SK-N-SH (cell line): Measurements from ENCODE around the gene PPP1R1A. TPM values are rescaled to one million over a fixed set of nuclear protein-coding genes. Genes with fewer than 3 reads are reported as not detected.

Source experiments
- CTCF ChIA-PET: fragments of 300-600, 350-600 bp; formaldehyde crosslinking; extraction: SDS; loops from one replicate; lab custom pipeline; 2021; lab: Yijun Ruan, JAX
- POLR2A ChIA-PET: fragments of 350-600 bp; sonication (Branson Sonifier 250); formaldehyde crosslinking; extraction: SDS; loops from one replicate; lab custom pipeline; 2020; ENCODE audit warnings: antibody characterized with exemption, inconsistent platforms; lab: Yijun Ruan, JAX
- DNase-seq: peaks from one replicate; pipeline ENCODE4 v3.0.0; 2012
- H2AFZ ChIP-seq: fragments of 200-600 bp; sonication (generic); 2 replicates; pipeline ENCODE4 v1.8.1; 2016; ENCODE audit warnings: antibody characterized with exemption, mild to moderate bottlenecking, low read depth
- H3F3A ChIP-seq: fragments of 200-600 bp; sonication (generic); replicated peaks from 2 replicates; pipeline ENCODE3; 2016; ENCODE audit warnings: antibody characterized with exemption, mild to moderate bottlenecking; ENCODE audit not compliant: insufficient read depth
- H3K27ac ChIP-seq, 2 experiments: fragments of 200-500 bp in 1 of 2; fragments of 200-600 bp in 1 of 2; sonication (Bioruptor generic) in 1 of 2; sonication (generic), shearing (Covaris generic) in 1 of 2; 2 replicates each; pipeline versions ENCODE4 v1.5.1 to v1.6.1; 2014 to 2016; ENCODE audit warnings: low read depth in 2 of 2, inconsistent platforms in 1 of 2, low read length in 1 of 2, mild to moderate bottlenecking in 1 of 2, mixed read lengths in 1 of 2
- H3K27me3 ChIP-seq: fragments of 200-600 bp; sonication (generic), shearing (Covaris generic); 2 replicates; pipeline ENCODE4 v1.6.1; 2016; ENCODE audit warnings: mixed run types; ENCODE audit not compliant: insufficient read depth
- H3K36me3 ChIP-seq, 2 experiments: fragments of 200-500 bp in 1 of 2; fragments of 200-600 bp in 1 of 2; sonication (Bioruptor generic) in 1 of 2; sonication (generic) in 1 of 2; replicated peaks in 1 of 2; 2 replicates each; pipeline versions ENCODE3 to v1.5.1; 2014 to 2016; ENCODE audit warnings: low read length in 1 of 2, mild to moderate bottlenecking in 1 of 2; ENCODE audit not compliant: insufficient read depth in 2 of 2, control insufficient read depth in 1 of 2
- H3K4me1 ChIP-seq, 2 experiments: fragments of 200-500 bp in 1 of 2; fragments of 200-600 bp in 1 of 2; sonication (Bioruptor generic) in 1 of 2; sonication (generic), shearing (Covaris generic) in 1 of 2; 2 replicates each; pipeline versions ENCODE4 v1.5.1 to v1.6.1; 2014 to 2016; ENCODE audit warnings: low read depth in 1 of 2, low read length in 1 of 2, mixed run types in 1 of 2; ENCODE audit not compliant: insufficient read depth in 2 of 2, control insufficient read depth in 1 of 2
- H3K4me2 ChIP-seq: fragments of 200-600 bp; sonication (generic), shearing (Covaris generic); 2 replicates; pipeline ENCODE4 v1.6.1; 2017; ENCODE audit warnings: mixed run types
- H3K4me3 ChIP-seq, 2 experiments: fragments of 200-500 bp in 1 of 2; fragments of 200-600 bp in 1 of 2; sonication (Bioruptor generic) in 1 of 2; sonication (generic), shearing (Covaris generic) in 1 of 2; 2 replicates each; pipeline versions ENCODE4 v1.5.1 to v1.8.1; 2014 to 2016; ENCODE audit warnings: low read depth in 2 of 2, inconsistent platforms in 1 of 2, low read length in 1 of 2, mild to moderate bottlenecking in 1 of 2, mixed read lengths in 1 of 2, moderate library complexity in 1 of 2
- H3K79me2 ChIP-seq: fragments of 200-600 bp; sonication (generic); 2 replicates; pipeline ENCODE4 v1.8.1; 2017; ENCODE audit warnings: mild to moderate bottlenecking; ENCODE audit not compliant: insufficient read depth
- H3K9ac ChIP-seq: fragments of 200-600 bp; sonication (generic); 2 replicates; pipeline ENCODE4 v1.6.1; 2017; ENCODE audit warnings: mixed run types
- H3K9me2 ChIP-seq: fragments of 200-600 bp; sonication (generic); 2 replicates; pipeline ENCODE4 v1.6.1; 2017; ENCODE audit warnings: mixed run types
- H3K9me3 ChIP-seq: fragments of 200-600 bp; sonication (generic); 2 replicates; pipeline ENCODE4 v1.6.1; 2017; ENCODE audit warnings: mixed run types, mild to moderate bottlenecking, moderate library complexity
- H4K20me1 ChIP-seq: fragments of 200-600 bp; sonication (generic); 2 replicates; pipeline ENCODE4 v1.6.1; 2017; ENCODE audit warnings: mild to moderate bottlenecking, mixed run types; ENCODE audit not compliant: insufficient read depth
- EZH2phosphoT487 ChIP-seq: fragments of 200-600 bp; sonication (generic); IDR thresholded peaks from 2 replicates; pipeline ENCODE4 v1.6.1; 2017; ENCODE audit warnings: low read depth, mixed run types, mild to moderate bottlenecking, antibody characterized with exemption, moderate library complexity, borderline replicate concordance
- FOSL2 ChIP-seq: IDR thresholded peaks from 2 replicates; pipeline ENCODE4 v1.4.0; 2012; ENCODE audit warnings: low read depth, mild to moderate bottlenecking, moderate library complexity, borderline replicate concordance
- FOXJ3 ChIP-seq: sonication (generic); formaldehyde crosslinking; IDR thresholded peaks from 2 replicates; pipeline ENCODE4 v1.5.1; 2020; ENCODE audit warnings: mild to moderate bottlenecking, missing genetic modification reagents
- GABPA ChIP-seq: IDR thresholded peaks from 2 replicates; pipeline ENCODE4 v1.4.0; 2012; ENCODE audit warnings: low read depth, mild to moderate bottlenecking
- JUND ChIP-seq: IDR thresholded peaks from 2 replicates; pipeline ENCODE4 v1.4.0; 2012
- MAX ChIP-seq: IDR thresholded peaks from 2 replicates; pipeline ENCODE4 v1.4.0; 2012; ENCODE audit warnings: low read depth
- NFIC ChIP-seq: IDR thresholded peaks from 2 replicates; pipeline ENCODE4 v1.4.0; 2012; ENCODE audit warnings: borderline replicate concordance
- NRF1 ChIP-seq: IDR thresholded peaks from 2 replicates; pipeline ENCODE4 v1.6.1; 2012; ENCODE audit warnings: low read depth, mild to moderate bottlenecking, low read length
- RAD21 ChIP-seq: IDR thresholded peaks from 2 replicates; pipeline ENCODE4 v1.6.1; 2012; ENCODE audit warnings: mild to moderate bottlenecking, low read length
- REST ChIP-seq: IDR thresholded peaks from 2 replicates; pipeline ENCODE4 v1.6.1; 2012; ENCODE audit warnings: mild to moderate bottlenecking, low read depth, low read length, moderate library complexity
- RXRA ChIP-seq: IDR thresholded peaks from 2 replicates; pipeline ENCODE4 v1.4.0; 2012; ENCODE audit warnings: low read depth, mild to moderate bottlenecking, borderline replicate concordance
- TAF1 ChIP-seq: IDR thresholded peaks from 2 replicates; pipeline ENCODE4 v1.6.1; 2012; ENCODE audit warnings: low read depth, mild to moderate bottlenecking, low read length, moderate library complexity, borderline replicate concordance
- TCF12 ChIP-seq: IDR thresholded peaks from 2 replicates; pipeline ENCODE4 v1.4.0; 2012
- USF1 ChIP-seq: IDR thresholded peaks from 2 replicates; pipeline ENCODE4 v1.4.0; 2012; ENCODE audit warnings: low read depth, borderline replicate concordance
- USF2 ChIP-seq: fragments of 150-350 bp; IDR thresholded peaks from 2 replicates; pipeline ENCODE4 v1.6.1; 2017; ENCODE audit warnings: antibody characterized with exemption, low read length, low read depth, borderline replicate concordance
- YY1 ChIP-seq: IDR thresholded peaks from 2 replicates; pipeline ENCODE4 v1.4.0; 2012; ENCODE audit warnings: low read depth, mild to moderate bottlenecking
- ZBTB33 ChIP-seq: IDR thresholded peaks from 2 replicates; pipeline ENCODE4 v1.4.0; 2012; ENCODE audit warnings: low read depth, borderline replicate concordance
- WGBS: methylation state at CpG from one replicate; pipeline ENCODE4 v1.1.6; 2017; ENCODE audit warnings: low lambda C conversion rate; 5-methylcytosine and 5-hydroxymethylcytosine counted together
- polyA plus RNA-seq, 3 experiments: library from polyadenylated mRNA; depleted of rRNA; stranded (reverse); fragments of >200 nt; gene quantifications; 2 replicates each; pipeline ENCODE4 v1.2.3, GENCODE V29; 2012

PPP1R1A gene
- polyA plus RNA-seq, 1 of the 3 experiments (the other 2 are of a cell fraction), result not detected

GRCh38 chr12:54590978-54591591, 2.6 kb upstream of the PPP1R1A start:
- Histone ChIP-seq H3K4me2 (no peak overlapping the region), H4K20me1 (no peaks in the 10 kb centered on the region), H3K27me3 (peaks cover 78% of the 10 kb centered on the region), H3K27ac (no peak overlapping the region), H3K4me1 (no peaks in the 10 kb centered on the region), H3K36me3 (no peaks in the 10 kb centered on the region), H3F3A (no peaks in the 10 kb centered on the region), H3K79me2 (no peaks in the 10 kb centered on the region), H3K4me3 (no peak overlapping the region), H2AFZ (no peak overlapping the region), H3K9ac (no peak overlapping the region), H3K9me3 (no peaks in the 10 kb centered on the region), H3K9me2 (no peaks in the 10 kb centered on the region)
- DNase-seq, result no peak
- no peak for TF ChIP-seq FOXJ3 (CRISPR knock-in tag)
- TF ChIP-seq NRF1, result no peak
- TF ChIP-seq USF1, result no peak
- TF ChIP-seq RAD21, result no peak
- TF ChIP-seq RXRA, result no peak
- TF ChIP-seq GABPA, result no peak
- no peak for TF ChIP-seq MAX
- CTCF ChIA-PET, result interaction anchor here (1.7 kb wide), 1 partner anchor 11 kb away, joined by 8 read pairs; no protein-coding TSS in a partner anchor
- WGBS, result 14% methylated on average over 7 of the region's 7 CpGs
- POLR2A ChIA-PET, result no interaction called here

GRCh38 chr12:54589964-54590363, 1.5 kb upstream of the PPP1R1A start:
- H3K36me3 ChIP-seq, result no peaks in the 10 kb centered on the region
- no peaks in the 10 kb centered on the region for H4K20me1 ChIP-seq
- H3K79me2 ChIP-seq, result no peaks in the 10 kb centered on the region
- no peak overlapping the region for H3K27ac ChIP-seq
- H3K4me2 ChIP-seq, result no peak overlapping the region
- no peak overlapping the region for H3K9ac ChIP-seq
- peaks cover 76% of the 10 kb centered on the region for H3K27me3 ChIP-seq
- DNase-seq, result no peak
- H3K9me3 ChIP-seq, result no peaks in the 10 kb centered on the region
- 12% methylated on average over 5 of the region's 5 CpGs for WGBS
- H3K4me1 ChIP-seq, result no peaks in the 10 kb centered on the region
- H2AFZ ChIP-seq, result no peak overlapping the region
- no peak overlapping the region for H3K4me3 ChIP-seq
- H3F3A ChIP-seq, result no peaks in the 10 kb centered on the region
- no peaks in the 10 kb centered on the region for H3K9me2 ChIP-seq
- CTCF ChIA-PET, result interaction anchor here (1.7 kb wide), 1 partner anchor 10 kb away, joined by 8 read pairs; no protein-coding TSS in a partner anchor
- POLR2A ChIA-PET, result no interaction called here
- TF ChIP-seq EZH2phosphoT487, result no peak
- TF ChIP-seq YY1, result no peak
- TF ChIP-seq TCF12, result no peak
- TF ChIP-seq REST, result no peak
- no peak for TF ChIP-seq RAD21
- no peak for TF ChIP-seq FOSL2
- TF ChIP-seq MAX, result no peak
- no peak for TF ChIP-seq USF2
- TF ChIP-seq TAF1, result no peak
- no peak for TF ChIP-seq JUND
- TF ChIP-seq ZBTB33, result no peak
- no peak for TF ChIP-seq NRF1
- no peak for TF ChIP-seq RXRA
- no peak for TF ChIP-seq NFIC
